A549 (cell line): ENCODE measurements around the gene TXNRD2. TPM values are rescaled to one million over a fixed set of nuclear protein-coding genes. Genes with fewer than 3 reads are reported as not detected.

ENCODE experiments used
- ATAC-seq, 2 experiments: fragments of 200-7000 bp in 1 of 2; fragments of >200 bp in 1 of 2; cut with Nextera tagmentation in 1 of 2; cut with Tn5 transposase in 1 of 2; 3 replicates each; pipeline versions ENCODE4 v1.8.0 to v1.9.1; 2018 to 2020; ENCODE audit warnings: mild to moderate bottlenecking in 1 of 2, moderate library complexity in 1 of 2
- CTCF ChIA-PET: fragments of 300-600 bp; sonication (Branson Sonifier 250); formaldehyde crosslinking; extraction: SDS; loops from one replicate; lab custom pipeline; 2021; ENCODE audit warnings: antibody characterized with exemption, inconsistent platforms; lab: Yijun Ruan, JAX
- POLR2A ChIA-PET: fragments of 350-600 bp; formaldehyde crosslinking; extraction: SDS; loops from one replicate; lab custom pipeline; 2021; ENCODE audit warnings: antibody characterized with exemption, inconsistent platforms; lab: Yijun Ruan, JAX
- DNase-seq, 2 experiments: peaks; one replicate each; pipeline versions ENCODE4 v3.0.0 to v3.0.0-alpha.2; 2011 to 2016; ENCODE audit warnings: low read depth in 1 of 2, low spot score in 1 of 2
- FAIRE-seq: peaks from 2 replicates; lab custom pipeline; 2011; peaks lifted over from hg19 to GRCh38; lab: Jason Lieb, UNC
- H3K27ac ChIP-seq, 2 experiments: fragments of >200 bp; sonication (Bioruptor Twin); formaldehyde crosslinking; 3 replicates each; pipeline ENCODE4 v1.5.1; 2016 to 2017
- H3K4me1 ChIP-seq: fragments of >200 bp; sonication (Bioruptor Twin); formaldehyde crosslinking; 3 replicates; pipeline ENCODE4 v1.6.1; 2016
- H3K4me2 ChIP-seq: fragments of >200 bp; sonication (Bioruptor Twin); formaldehyde crosslinking; 3 replicates; pipeline ENCODE4 v1.6.1; 2016
- H3K4me3 ChIP-seq: fragments of >200 bp; sonication (Bioruptor Twin); formaldehyde crosslinking; 3 replicates; pipeline ENCODE4 v1.5.1; 2016
- H3K9me3 ChIP-seq: fragments of >200 bp; sonication (Bioruptor Twin); formaldehyde crosslinking; 3 replicates; pipeline ENCODE4 v1.6.1; 2016
- CBX2 ChIP-seq: fragments of 200-600 bp; sonication (generic); IDR thresholded peaks from 2 replicates; pipeline ENCODE4 v1.6.1; 2016; ENCODE audit warnings: low read depth, mild to moderate bottlenecking, borderline replicate concordance
- EHMT2 ChIP-seq: fragments of 200-600 bp; sonication (generic); IDR thresholded peaks from 2 replicates; pipeline ENCODE4 v1.6.1; 2016; ENCODE audit warnings: antibody characterized with exemption, low read depth, mild to moderate bottlenecking, moderate library complexity
- ESRRA ChIP-seq: fragments of 150-350 bp; IDR thresholded peaks from 2 replicates; pipeline ENCODE4 v1.6.1; 2014; ENCODE audit warnings: mild to moderate bottlenecking, low read length, borderline replicate concordance
- HOXA7 ChIP-seq: fragments of 250-450 bp; sonication (Bioruptor Pico); IDR thresholded peaks from 2 replicates; pipeline ENCODE4 v1.5.0; 2020; ENCODE audit warnings: mild to moderate bottlenecking, moderate library complexity
- HOXB13 ChIP-seq: fragments of 250-450 bp; sonication (Bioruptor Pico); IDR thresholded peaks from 2 replicates; pipeline ENCODE4 v1.5.0; 2020; ENCODE audit warnings: low read depth, mild to moderate bottlenecking, moderate library complexity
- JUN ChIP-seq, 2 experiments: fragments of >200 bp; sonication (Bioruptor Twin); formaldehyde crosslinking; IDR thresholded peaks; 2 replicates in 1 of 2; 3 replicates in 1 of 2; pipeline ENCODE4 v1.6.1; 2016 to 2017
- JUNB ChIP-seq: fragments of >200 bp; sonication (Bioruptor Twin); formaldehyde crosslinking; IDR thresholded peaks from 2 replicates; pipeline ENCODE4 v1.6.1; 2016
- PHF8 ChIP-seq: fragments of 200-600 bp; sonication (generic); IDR thresholded peaks from 2 replicates; pipeline ENCODE4 v1.6.1; 2016; ENCODE audit warnings: low read depth, mild to moderate bottlenecking, antibody characterized with exemption, moderate library complexity, borderline replicate concordance
- POLR2AphosphoS2 ChIP-seq: conservative IDR thresholded peaks from 2 replicates; pipeline ENCODE4 v1.6.1; 2012; ENCODE audit warnings: low read length, improper control_type of control experiment, inconsistent platforms
- RAD21 ChIP-seq, 2 experiments: fragments of >200 bp in 1 of 2; sonication (Bioruptor Twin) in 1 of 2; formaldehyde crosslinking in 1 of 2; IDR thresholded peaks in 1 of 2; conservative IDR thresholded peaks in 1 of 2; 2 replicates in 1 of 2; 3 replicates in 1 of 2; pipeline ENCODE4 v1.6.1; 2012 to 2018; ENCODE audit warnings: inconsistent platforms in 1 of 2
- SREBF2 ChIP-seq: fragments of 450-650 bp; IDR thresholded peaks from 2 replicates; pipeline ENCODE4 v1.6.1; 2014; ENCODE audit warnings: mild to moderate bottlenecking, moderate library complexity
- TP53 ChIP-seq: fragments of 250-450 bp; sonication (Bioruptor Pico); IDR thresholded peaks from 2 replicates; pipeline ENCODE4 v1.5.0; 2021; ENCODE audit warnings: mild to moderate bottlenecking, moderate library complexity
- USF2 ChIP-seq: fragments of 450-650 bp; IDR thresholded peaks from 2 replicates; pipeline ENCODE4 v1.6.1; 2014; ENCODE audit warnings: antibody characterized with exemption
- ZSCAN20 ChIP-seq: fragments of 250-450 bp; sonication (Bioruptor Pico); IDR thresholded peaks from 2 replicates; pipeline ENCODE4 v1.8.0; 2022; ENCODE audit warnings: mild to moderate bottlenecking, moderate library complexity
- WGBS: methylation state at CpG from one replicate; pipeline ENCODE4 v1.1.6; 2017; ENCODE audit errors: missing lambda C conversion rate; 5-methylcytosine and 5-hydroxymethylcytosine counted together
- polyA plus RNA-seq, 4 experiments: library from polyadenylated mRNA; depleted of rRNA in 3 of 4; stranded (reverse); fragments of >200 nt; fragmentation: RNase III in 1 of 4; extraction: RNeasy Plus Mini Kit Qiagen cat#74134 plus additional on column Dnase treatment in 1 of 4; gene quantifications; 2 replicates in 3 of 4; 3 replicates in 1 of 4; pipeline ENCODE4 v1.2.3, GENCODE V29; 2011 to 2017
- TF ChIP-seq, protein P1 (sequence below): IDR thresholded peaks from 2 replicates; pipeline ENCODE4 v1.6.1; 2012
- TF ChIP-seq, protein P2 (sequence below): fragments of >200 bp; sonication (Bioruptor Twin); formaldehyde crosslinking; IDR thresholded peaks from 3 replicates; pipeline ENCODE4 v1.6.1; 2016

TXNRD2 gene
- polyA plus RNA-seq, 2 of the 4 experiments (the other 2 are of a cell fraction): 16.3 to 25.6 TPM

DNA sequence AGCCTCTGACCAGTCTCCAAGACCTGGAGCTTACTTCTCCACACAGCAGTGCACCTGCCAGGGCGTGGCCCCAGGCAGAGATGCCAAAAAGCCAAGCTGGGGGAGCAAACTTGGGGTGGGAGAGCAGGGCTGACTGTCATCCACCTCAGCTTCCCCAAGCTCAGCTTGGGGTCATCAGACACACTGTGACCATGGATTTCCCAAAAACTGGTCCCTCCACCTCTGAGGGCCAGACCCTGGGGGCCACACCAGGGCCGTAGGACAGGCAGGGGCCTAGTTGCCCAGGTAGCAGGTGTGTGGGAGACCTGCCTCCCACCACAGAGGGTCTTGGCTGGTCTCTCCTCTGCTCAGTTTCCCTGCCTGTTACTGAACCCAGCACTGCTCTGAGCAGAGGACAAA lies 44.4 kb upstream of the TXNRD2 start:
- peaks cover 20% of the 10 kb centered on the region for H3K4me1 ChIP-seq
- 84% methylated on average over 2 of the region's 2 CpGs for WGBS
- no peaks in the 10 kb centered on the region for H3K9me3 ChIP-seq
- TF ChIP-seq USF2 (no peak), CBX2 (no peak), POLR2AphosphoS2 (no peak), TP53 (CRISPR knock-in tag) (no peak), RAD21 (conservative IDR thresholded peaks at IDR 0.05 in 1 of 2, IDR thresholded peaks at IDR 0.05 in 1 of 2) (no peak)
- peak overlapping the region; percentile 99 for H3K4me2 ChIP-seq
- H3K27ac ChIP-seq: no peak overlapping the region
- ChIA-PET CTCF (interaction anchor here (1.5 to 3.6 kb wide), 3 partner anchors 14 to 27 kb away, joined by 5 to 14 read pairs (median 9); no protein-coding TSS in a partner anchor), POLR2A (interaction anchor here (0.6 to 0.7 kb wide), 2 partner anchors 30 to 458 kb away, joined by 3 to 4 read pairs; no protein-coding TSS in a partner anchor)
- DNase-seq (no peak), FAIRE-seq (no peak), ATAC-seq (no peak)
- peak overlapping the region; percentile 68; the same call in 2 of the 3 replicates for H3K4me3 ChIP-seq

DNA sequence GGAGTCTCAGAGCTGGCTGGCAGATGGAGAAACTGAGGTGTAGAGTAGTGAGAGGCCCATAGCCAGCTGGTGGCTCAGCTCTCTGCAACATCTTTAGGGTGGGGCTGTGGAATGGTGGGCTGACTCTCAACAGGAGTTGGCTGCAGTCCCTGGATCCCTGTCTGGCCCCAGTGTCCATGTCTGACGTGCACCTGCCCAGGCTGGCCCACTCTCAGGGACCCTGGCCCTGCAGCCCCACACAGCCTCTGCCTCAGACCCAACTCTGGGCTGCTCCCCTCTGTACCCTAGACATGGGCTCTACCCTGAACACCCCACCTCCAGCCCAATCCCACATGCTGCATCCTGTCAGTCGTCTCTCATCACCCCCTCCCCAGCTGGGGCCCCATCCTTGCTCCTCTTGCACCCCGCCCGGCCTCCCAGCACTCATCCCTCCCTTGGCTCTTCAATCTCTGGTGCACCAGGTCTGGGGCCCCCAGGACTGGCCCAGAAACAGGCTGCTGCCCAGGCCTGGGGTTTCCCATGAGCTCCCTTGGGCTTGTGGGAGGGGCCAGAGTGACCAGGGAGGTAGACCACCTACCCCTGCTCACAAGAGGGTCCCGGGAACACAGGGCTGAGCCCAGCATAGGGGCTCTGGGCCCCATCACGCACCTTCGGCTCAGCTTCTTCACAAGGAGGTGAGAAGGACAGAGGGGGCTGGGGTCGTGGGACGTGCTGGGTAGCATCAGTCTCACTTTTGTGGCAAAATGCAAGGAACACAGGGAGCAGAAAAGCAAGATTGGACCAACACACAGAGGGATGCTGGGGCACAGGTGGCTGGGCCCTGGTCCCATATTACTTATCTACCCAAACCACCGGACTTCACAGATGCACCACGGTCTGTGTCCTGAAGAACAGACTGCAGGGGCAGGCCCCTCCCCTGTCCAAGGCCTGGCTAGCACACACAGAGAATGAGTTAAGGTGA lies 43.5 kb upstream of the TXNRD2 start:
- peak overlapping the region; percentile 34; the same call in 2 of the 3 replicates for H3K4me2 ChIP-seq
- ChIA-PET CTCF (interaction anchor here (1.2 to 3.6 kb wide), 6 partner anchors 13 to 31 kb away, joined by 3 to 14 read pairs (median 5); no protein-coding TSS in a partner anchor), POLR2A (interaction anchor here (0.7 kb wide), 1 partner anchor 31 kb away, joined by 3 read pairs; no protein-coding TSS in a partner anchor)
- DNase-seq (no peak), ATAC-seq (no peak), FAIRE-seq (no peak)
- WGBS: 97% methylated on average over 7 of the region's 11 CpGs
- H3K9me3 ChIP-seq: no peaks in the 10 kb centered on the region
- H3K4me3 ChIP-seq: no peak overlapping the region
- H3K4me1 ChIP-seq: peaks cover 20% of the 10 kb centered on the region
- TF ChIP-seq HOXA7 (no peak), RAD21 (conservative IDR thresholded peaks at IDR 0.05 in 1 of 2, IDR thresholded peaks at IDR 0.05 in 1 of 2) (no peak), POLR2AphosphoS2 (no peak), ESRRA (no peak), HOXB13 (CRISPR knock-in tag) (no peak), JUN (IDR thresholded peaks at IDR 0.05) (no peak), JUNB (no peak), SREBF2 (no peak), TP53 (CRISPR knock-in tag) (no peak), ZSCAN20 (no peak), PHF8 (no peak), EHMT2 (no peak)
- TF ChIP-seq, protein P1, sequence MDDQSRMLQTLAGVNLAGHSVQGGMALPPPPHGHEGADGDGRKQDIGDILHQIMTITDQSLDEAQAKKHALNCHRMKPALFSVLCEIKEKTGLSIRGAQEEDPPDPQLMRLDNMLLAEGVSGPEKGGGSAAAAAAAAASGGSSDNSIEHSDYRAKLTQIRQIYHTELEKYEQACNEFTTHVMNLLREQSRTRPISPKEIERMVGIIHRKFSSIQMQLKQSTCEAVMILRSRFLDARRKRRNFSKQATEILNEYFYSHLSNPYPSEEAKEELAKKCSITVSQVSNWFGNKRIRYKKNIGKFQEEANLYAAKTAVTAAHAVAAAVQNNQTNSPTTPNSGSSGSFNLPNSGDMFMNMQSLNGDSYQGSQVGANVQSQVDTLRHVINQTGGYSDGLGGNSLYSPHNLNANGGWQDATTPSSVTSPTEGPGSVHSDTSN: no peak
- TF ChIP-seq, protein P2, sequence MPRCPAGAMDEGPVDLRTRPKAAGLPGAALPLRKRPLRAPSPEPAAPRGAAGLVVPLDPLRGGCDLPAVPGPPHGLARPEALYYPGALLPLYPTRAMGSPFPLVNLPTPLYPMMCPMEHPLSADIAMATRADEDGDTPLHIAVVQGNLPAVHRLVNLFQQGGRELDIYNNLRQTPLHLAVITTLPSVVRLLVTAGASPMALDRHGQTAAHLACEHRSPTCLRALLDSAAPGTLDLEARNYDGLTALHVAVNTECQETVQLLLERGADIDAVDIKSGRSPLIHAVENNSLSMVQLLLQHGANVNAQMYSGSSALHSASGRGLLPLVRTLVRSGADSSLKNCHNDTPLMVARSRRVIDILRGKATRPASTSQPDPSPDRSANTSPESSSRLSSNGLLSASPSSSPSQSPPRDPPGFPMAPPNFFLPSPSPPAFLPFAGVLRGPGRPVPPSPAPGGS: no peak
- H3K27ac ChIP-seq: peak overlapping the region; percentile 20 to 54; a peak in 2 of 6 replicates
